Smooth muscle cell of the coronary artery (primary cell): ENCODE data around the gene NUP85. TPM values are rescaled to one million over a fixed set of nuclear protein-coding genes. Genes with fewer than 3 reads are reported as not detected.

ENCODE experiments used
- total RNA-seq: library from RNA; depleted of rRNA; stranded (reverse); fragments of >200 nt; gene quantifications from 2 replicates; pipeline ENCODE4 v1.2.3, GENCODE V29; 2014; ENCODE audit warnings: low replicate concordance

The NUP85 gene
- 24.6 and 28.5 TPM in 2 replicates for total RNA-seq

GRCh38 chr17:75205037-75205792 lies at the start of gene NUP85:
NUP85 (plus strand) TSS chr17:75205679; CDS start chr17:75205762, 83 bp downstream.

GRCh38 chr17:75182569-75183436 lies 22.7 kb upstream of the NUP85 start, which contains the start of gene SUMO2:
SUMO2 (minus strand) TSS chr17:75182959; CDS start chr17:75182834, 125 bp downstream.

GRCh38 chr17:75261336-75262111 lies 56.0 kb downstream of the NUP85 start, which contains the start of the genes GGA3 and MRPS7:
GGA3 (minus strand) TSS chr17:75261606; CDS start chr17:75261587, 19 bp downstream.
MRPS7 (plus strand) TSS chr17:75261879; CDS start chr17:75261901, 22 bp downstream.

GRCh38 chr17:75270966-75271232 lies 65.4 kb downstream of the NUP85 start, which contains the start of gene MIF4GD:
MIF4GD (minus strand) TSS chr17:75271231; CDS start chr17:75270195, 1,036 bp downstream.

Other genes with a start within 250 kb of the NUP85 start
- gene HID1, start 232.9 kb upstream of the NUP85 start, total RNA-seq: 0.23 and 0.90 TPM in 2 replicates
- 5.4 and 14.8 TPM in 2 replicates for gene CDR2L, start 218.0 kb upstream of the NUP85 start, total RNA-seq
- gene MRPL58, start 193.0 kb upstream of the NUP85 start, total RNA-seq: 17.1 and 27.8 TPM in 2 replicates
- gene ATP5PD, start 158.7 kb upstream of the NUP85 start, total RNA-seq: 236 and 296 TPM in 2 replicates
- gene KCTD2, start 158.5 kb upstream of the NUP85 start, total RNA-seq: 10.4 and 26.4 TPM in 2 replicates
- gene SLC16A5, start 117.7 kb upstream of the NUP85 start, total RNA-seq: 0.60 and 2.8 TPM in 2 replicates
- gene ARMC7, start 95.7 kb upstream of the NUP85 start, total RNA-seq: 2.0 and 2.1 TPM in 2 replicates
- 20.4 and 54.6 TPM in 2 replicates for gene NT5C, start 73.9 kb upstream of the NUP85 start, total RNA-seq
- gene JPT1, start 51.2 kb upstream of the NUP85 start, total RNA-seq: 16.0 and 107 TPM in 2 replicates
- 148 and 219 TPM in 2 replicates for gene SUMO2, start 22.7 kb upstream of the NUP85 start, total RNA-seq
- gene GGA3, start 55.9 kb downstream of the NUP85 start, total RNA-seq: 10.5 and 18.5 TPM in 2 replicates
- 34.2 and 58.6 TPM in 2 replicates for gene MRPS7, start 56.2 kb downstream of the NUP85 start, total RNA-seq
- gene MIF4GD, start 65.6 kb downstream of the NUP85 start, total RNA-seq: 7.1 and 10.4 TPM in 2 replicates
- gene SLC25A19, start 83.8 kb downstream of the NUP85 start, total RNA-seq: 4.9 and 5.4 TPM in 2 replicates
- 30.5 and 66.1 TPM in 2 replicates for gene GRB2, start 200.0 kb downstream of the NUP85 start, total RNA-seq